ENCODE measurements around the gene ADCY5.

DNA sequence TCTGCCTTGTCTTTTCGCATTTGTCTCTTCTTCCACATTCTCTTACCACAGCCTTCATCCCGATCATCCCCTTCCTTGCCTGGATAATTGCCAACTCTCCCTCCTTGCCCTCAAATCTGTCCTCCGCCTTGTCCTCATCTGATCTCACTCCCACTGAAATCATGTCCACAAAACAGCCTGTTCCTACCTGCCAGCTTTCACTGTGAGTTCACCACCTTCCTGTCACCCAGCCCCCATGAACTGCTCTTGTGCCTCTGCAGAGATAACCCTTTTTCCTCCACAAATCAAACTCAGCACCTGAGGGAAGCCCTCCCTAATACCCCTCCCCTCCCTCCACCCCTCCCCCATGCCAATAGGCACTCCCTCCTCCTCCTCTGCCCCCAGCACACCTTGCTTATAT, 4.8 kb upstream of the ADCY5 start:
- TF ChIP-seq, protein P1, sequence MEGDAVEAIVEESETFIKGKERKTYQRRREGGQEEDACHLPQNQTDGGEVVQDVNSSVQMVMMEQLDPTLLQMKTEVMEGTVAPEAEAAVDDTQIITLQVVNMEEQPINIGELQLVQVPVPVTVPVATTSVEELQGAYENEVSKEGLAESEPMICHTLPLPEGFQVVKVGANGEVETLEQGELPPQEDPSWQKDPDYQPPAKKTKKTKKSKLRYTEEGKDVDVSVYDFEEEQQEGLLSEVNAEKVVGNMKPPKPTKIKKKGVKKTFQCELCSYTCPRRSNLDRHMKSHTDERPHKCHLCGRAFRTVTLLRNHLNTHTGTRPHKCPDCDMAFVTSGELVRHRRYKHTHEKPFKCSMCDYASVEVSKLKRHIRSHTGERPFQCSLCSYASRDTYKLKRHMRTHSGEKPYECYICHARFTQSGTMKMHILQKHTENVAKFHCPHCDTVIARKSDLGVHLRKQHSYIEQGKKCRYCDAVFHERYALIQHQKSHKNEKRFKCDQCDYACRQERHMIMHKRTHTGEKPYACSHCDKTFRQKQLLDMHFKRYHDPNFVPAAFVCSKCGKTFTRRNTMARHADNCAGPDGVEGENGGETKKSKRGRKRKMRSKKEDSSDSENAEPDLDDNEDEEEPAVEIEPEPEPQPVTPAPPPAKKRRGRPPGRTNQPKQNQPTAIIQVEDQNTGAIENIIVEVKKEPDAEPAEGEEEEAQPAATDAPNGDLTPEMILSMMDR (conservative IDR thresholded peaks at IDR 0.05) = no peak
- TF ChIP-seq ZFX (IDR thresholded peaks at IDR 0.05) = no peak
